GM20431 (cell line): ENCODE data around the gene LTC4S.

Source experiments
- in situ Hi-C: fragments of 300-500 bp; cut with MseI, MboI; formaldehyde crosslinking; loops from one replicate; pipeline ENCODE4 v1.15.0; 2020; ENCODE audit warnings: low sequenced_read_pairs; ENCODE audit not compliant: unreplicated experiment

LTC4S gene

GRCh38 chr5:179839328-179840256, 45.8 kb downstream of the LTC4S start:
- in situ Hi-C loops, result no loop called here

DNA sequence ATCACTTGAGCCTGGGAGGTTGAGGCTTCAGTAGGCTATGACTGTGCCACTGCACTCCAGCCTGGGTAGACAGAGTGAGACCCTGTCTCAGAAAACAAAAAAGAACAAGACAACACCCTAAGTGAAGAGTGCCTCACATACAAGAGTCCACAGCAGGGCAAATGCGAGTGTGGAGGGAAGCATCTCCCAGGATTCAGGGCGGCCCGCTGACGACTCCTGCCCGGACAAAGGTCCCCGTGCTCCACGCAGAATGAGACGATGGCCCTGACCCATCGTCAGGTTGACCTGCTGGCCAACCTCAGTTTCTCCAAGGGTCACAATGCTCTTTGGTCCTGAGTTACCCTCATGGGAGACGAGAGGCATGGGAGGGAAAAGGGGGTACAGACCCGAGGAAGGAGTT, 46.5 kb downstream of the LTC4S start:
- in situ Hi-C loops, result no loop called here

DNA sequence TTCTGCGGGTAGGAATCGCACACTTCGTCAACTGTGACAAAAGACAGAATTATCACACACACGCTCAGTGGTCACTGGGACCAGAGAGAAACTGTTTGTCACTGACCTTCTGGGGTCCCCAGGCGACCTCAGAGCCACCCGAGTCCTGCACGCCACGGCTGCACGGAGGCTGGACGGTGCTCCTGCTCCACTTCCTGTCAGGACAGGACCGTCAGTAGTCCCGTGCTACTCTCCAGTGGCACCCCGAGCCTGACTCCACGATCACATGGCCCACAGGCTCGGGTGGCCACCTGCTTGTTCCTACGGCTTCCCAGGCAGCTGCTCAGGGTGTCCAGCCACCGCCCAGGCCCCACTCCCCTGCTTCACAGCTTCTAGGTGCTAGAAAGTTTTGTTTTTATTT, 47.0 kb downstream of the LTC4S start:
- in situ Hi-C loops, result no loop called here

GRCh38 chr5:179841621-179842020, 47.8 kb downstream of the LTC4S start:
- in situ Hi-C loops, result no loop called here
